Smooth muscle cell (in vitro differentiated cells): ENCODE measurements around the gene HELZ. TPM values are rescaled to one million over a fixed set of nuclear protein-coding genes. Genes with fewer than 3 reads are reported as not detected.
A peak's percentile ranks its signal among the peaks of the same experiment; 100 is the strongest.

Experiments
- DNase-seq: peaks from one replicate; lab custom pipeline; 2025; ENCODE audit not compliant: unreplicated experiment; lab: John Stamatoyannopoulos, UW
- H2AFZ ChIP-seq: fragments of 200-600 bp; sonication (generic); 2 replicates; pipeline ENCODE4 v1.6.0; 2016; ENCODE audit warnings: antibody characterized with exemption, low read depth, mild to moderate bottlenecking
- H3F3A ChIP-seq: fragments of 200-600 bp; sonication (generic); 2 replicates; pipeline ENCODE4 v1.6.0; 2017; ENCODE audit warnings: antibody characterized with exemption, low read depth
- H3K27ac ChIP-seq: fragments of 200-600 bp; sonication (generic); 2 replicates; pipeline ENCODE4 v1.5.1; 2016; ENCODE audit warnings: low read depth, mild to moderate bottlenecking
- H3K27me3 ChIP-seq: fragments of 200-600 bp; sonication (generic); 2 replicates; pipeline ENCODE4 v1.6.1; 2016; ENCODE audit warnings: low read depth, mild to moderate bottlenecking
- H3K36me3 ChIP-seq: fragments of 200-600 bp; sonication (generic); 2 replicates; pipeline ENCODE4 v1.5.1; 2016; ENCODE audit warnings: low read depth
- H3K4me1 ChIP-seq: fragments of 200-600 bp; sonication (generic); 2 replicates; pipeline ENCODE4 v1.5.1; 2016; ENCODE audit warnings: low read depth
- H3K4me2 ChIP-seq: fragments of 200-600 bp; sonication (generic); 2 replicates; pipeline ENCODE4 v1.6.0; 2016; ENCODE audit warnings: mild to moderate bottlenecking
- H3K4me3 ChIP-seq: fragments of 200-600 bp; sonication (generic); 2 replicates; pipeline ENCODE4 v1.5.1; 2016; ENCODE audit warnings: mild to moderate bottlenecking
- H3K79me2 ChIP-seq: fragments of 200-600 bp; sonication (generic); 2 replicates; pipeline ENCODE4 v1.6.0; 2016; ENCODE audit warnings: low read depth, mild to moderate bottlenecking
- H3K9ac ChIP-seq: fragments of 200-600 bp; sonication (generic); 2 replicates; pipeline ENCODE4 v1.6.0; 2016; ENCODE audit warnings: low read depth
- H3K9me3 ChIP-seq: fragments of 200-600 bp; sonication (generic); replicated peaks from 2 replicates; pipeline ENCODE4 v1.5.1; 2016; ENCODE audit warnings: low read depth
- H4K20me1 ChIP-seq: fragments of 200-600 bp; sonication (generic); 2 replicates; pipeline ENCODE4 v1.6.0; 2016; ENCODE audit warnings: low read depth
- CTCF ChIP-seq: fragments of 200-600 bp; sonication (generic); IDR thresholded peaks from 2 replicates; pipeline ENCODE4 v1.5.1; 2017; ENCODE audit warnings: borderline replicate concordance, mild to moderate bottlenecking, antibody characterized with exemption; ENCODE audit not compliant: insufficient read depth, poor library complexity, severe bottlenecking
- WGBS: methylation state at CpG from one replicate; pipeline ENCODE4 v1.1.7; 2016; ENCODE audit warnings: low lambda C conversion rate; 5-methylcytosine and 5-hydroxymethylcytosine counted together
- polyA plus RNA-seq: library from polyadenylated mRNA; unstranded; fragments of >200 nt; fragmentation: Nextera tagmentation; extraction: Ambion mirVana; gene quantifications from 2 replicates; pipeline ENCODE4 v1.2.1, GENCODE V29; 2016
- total RNA-seq: library from RNA; depleted of rRNA; stranded (reverse); fragments of >200 nt; gene quantifications from 2 replicates; pipeline ENCODE4 v1.2.3, GENCODE V29; 2014

Gene HELZ
- total and polyA plus RNA-seq, 2 experiments from 2014 or later: 18.8 to 34.4 TPM

GRCh38 chr17:67239597-67239996 lies 5.4 kb downstream of the HELZ start:
- DNase-seq: no peak
- no peak for TF ChIP-seq CTCF
- peaks cover 81% of the 10 kb centered on the region for H3K79me2 ChIP-seq
- peak overlapping the region; percentile 4 for H3K4me2 ChIP-seq
- H4K20me1 ChIP-seq: peaks cover 85% of the 10 kb centered on the region
- H3K4me1 ChIP-seq: peaks cover 15% of the 10 kb centered on the region
- no peaks in the 10 kb centered on the region for H3F3A ChIP-seq
- no peak overlapping the region for H3K4me3 ChIP-seq
- peak overlapping the region; percentile 62 for H3K27ac ChIP-seq
- 23% methylated on average over 3 of the region's 3 CpGs for WGBS
- no peaks in the 10 kb centered on the region for H3K27me3 ChIP-seq
- H2AFZ ChIP-seq: no peak overlapping the region
- H3K36me3 ChIP-seq: peaks cover 4% of the 10 kb centered on the region
- no peaks in the 10 kb centered on the region for H3K9me3 ChIP-seq
- no peak overlapping the region for H3K9ac ChIP-seq

- Histone ChIP-seq H3K79me2 (peaks cover 78% of the 10 kb centered on the region), H2AFZ (no peak overlapping the region), H3K4me1 (peaks cover 11% of the 10 kb centered on the region), H3K27ac (peak overlapping the region; percentile 62), H4K20me1 (peaks cover 88% of the 10 kb centered on the region), H3K36me3 (peaks cover 4% of the 10 kb centered on the region), H3K4me3 (no peak overlapping the region), H3K4me2 (no peak overlapping the region), H3K9ac (no peak overlapping the region), H3K9me3 (no peaks in the 10 kb centered on the region), H3K27me3 (no peaks in the 10 kb centered on the region), H3F3A (no peaks in the 10 kb centered on the region)
- WGBS: 92% methylated on average over 5 of the region's 5 CpGs
- no peak for TF ChIP-seq CTCF
- no peak for DNase-seq
Observed at GRCh38 chr17:67238991-67239390, 6.0 kb downstream of the HELZ start.

DNA sequence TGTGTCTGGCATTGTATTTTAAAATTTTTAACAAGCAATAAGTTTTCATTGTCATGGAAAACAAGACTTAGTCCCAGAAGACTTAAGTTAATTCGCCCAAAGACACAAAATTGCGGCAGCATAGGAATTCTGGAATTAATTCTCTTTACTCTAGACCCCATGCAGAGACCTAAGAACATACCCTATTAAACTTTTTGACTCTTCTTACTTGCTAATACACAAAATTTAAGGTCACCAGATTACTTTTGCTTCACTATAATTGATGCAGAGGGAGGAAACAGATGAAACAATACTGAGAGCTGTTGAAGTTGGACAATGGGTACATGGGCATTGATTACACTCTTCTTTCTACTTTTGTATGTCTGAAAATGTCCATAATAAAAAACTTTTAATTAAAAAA lies 12.6 kb downstream of the HELZ start:
- H3K9ac ChIP-seq: no peak overlapping the region
- DNase-seq: no peak
- peaks cover 64% of the 10 kb centered on the region for H3K79me2 ChIP-seq
- H3K36me3 ChIP-seq: peaks cover 4% of the 10 kb centered on the region
- H3K9me3 ChIP-seq: no peaks in the 10 kb centered on the region
- H4K20me1 ChIP-seq: peaks cover 89% of the 10 kb centered on the region
- no peak for TF ChIP-seq CTCF
- no peak overlapping the region for H3K4me3 ChIP-seq
- no peaks in the 10 kb centered on the region for H3K27me3 ChIP-seq
- H3K27ac ChIP-seq: no peak overlapping the region
- H2AFZ ChIP-seq: no peak overlapping the region
- H3F3A ChIP-seq: no peaks in the 10 kb centered on the region
- H3K4me1 ChIP-seq: no peaks in the 10 kb centered on the region
- 100% methylated on average over 2 of the region's 2 CpGs for WGBS
- no peak overlapping the region for H3K4me2 ChIP-seq
